Body of pancreas (tissue), 4 donors: ENCODE results near the gene MED12L.

ENCODE experiments used
- POLR2A ChIP-seq, 3 donors: fragments of 450-650 bp; IDR thresholded peaks; one replicate each; pipeline ENCODE4 v1.6.1; 2016; ENCODE audit warnings: antibody characterized with exemption in 3 of 3, mild to moderate bottlenecking in 2 of 3
- TF ChIP-seq, protein P1 (sequence below), 7 experiments: fragments of 450-650 bp in 4 of 7; fragments of 200-600 bp in 3 of 7; sonication (generic) in 3 of 7; IDR thresholded peaks; one replicate each; pipeline ENCODE4 v1.5.1; 2016 to 2019; ENCODE audit warnings: antibody characterized with exemption in 7 of 7

DNA sequence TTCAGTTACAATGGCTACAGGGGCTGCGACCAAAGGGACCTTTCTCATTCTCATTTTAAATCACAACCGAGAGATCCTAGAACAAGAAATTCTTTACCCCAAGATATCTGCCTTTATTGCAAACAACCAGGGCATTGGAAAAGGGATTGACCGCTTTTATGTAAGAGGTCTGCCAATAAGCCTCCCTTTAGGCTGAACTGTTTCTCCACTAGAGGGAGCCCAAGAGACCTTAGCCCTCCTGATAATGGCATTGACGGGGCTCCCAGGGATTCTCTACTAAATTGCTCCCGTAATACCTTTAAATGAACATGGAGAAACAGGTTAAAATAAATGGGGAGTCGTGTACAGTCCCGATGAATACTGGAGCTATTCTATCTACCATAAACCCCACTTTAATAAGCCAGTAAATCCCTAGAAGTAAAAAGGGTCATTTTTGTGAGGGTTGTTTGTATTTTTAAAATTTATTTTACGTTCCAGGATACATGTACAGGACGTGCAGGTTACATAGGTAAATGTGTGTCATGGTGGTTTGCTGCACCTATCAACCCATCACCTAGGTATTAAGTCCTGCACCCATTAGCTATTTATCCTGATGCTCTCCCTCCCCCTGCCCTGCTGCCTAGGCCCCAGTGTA, 382.9 kb downstream of the MED12L start:
- no peak for TF ChIP-seq POLR2A (IDR thresholded peaks at IDR 0.05)
- TF ChIP-seq, protein P1, sequence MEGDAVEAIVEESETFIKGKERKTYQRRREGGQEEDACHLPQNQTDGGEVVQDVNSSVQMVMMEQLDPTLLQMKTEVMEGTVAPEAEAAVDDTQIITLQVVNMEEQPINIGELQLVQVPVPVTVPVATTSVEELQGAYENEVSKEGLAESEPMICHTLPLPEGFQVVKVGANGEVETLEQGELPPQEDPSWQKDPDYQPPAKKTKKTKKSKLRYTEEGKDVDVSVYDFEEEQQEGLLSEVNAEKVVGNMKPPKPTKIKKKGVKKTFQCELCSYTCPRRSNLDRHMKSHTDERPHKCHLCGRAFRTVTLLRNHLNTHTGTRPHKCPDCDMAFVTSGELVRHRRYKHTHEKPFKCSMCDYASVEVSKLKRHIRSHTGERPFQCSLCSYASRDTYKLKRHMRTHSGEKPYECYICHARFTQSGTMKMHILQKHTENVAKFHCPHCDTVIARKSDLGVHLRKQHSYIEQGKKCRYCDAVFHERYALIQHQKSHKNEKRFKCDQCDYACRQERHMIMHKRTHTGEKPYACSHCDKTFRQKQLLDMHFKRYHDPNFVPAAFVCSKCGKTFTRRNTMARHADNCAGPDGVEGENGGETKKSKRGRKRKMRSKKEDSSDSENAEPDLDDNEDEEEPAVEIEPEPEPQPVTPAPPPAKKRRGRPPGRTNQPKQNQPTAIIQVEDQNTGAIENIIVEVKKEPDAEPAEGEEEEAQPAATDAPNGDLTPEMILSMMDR (IDR thresholded peaks at IDR 0.05): peak; percentile 67 to 90 (median 79)
